K562 (cell line): ENCODE results near the gene ANP32B. TPM values are rescaled to one million over a fixed set of nuclear protein-coding genes. Genes with fewer than 3 reads are reported as not detected.

Experiments
- ADNP ChIP-seq: fragments of 200-800 bp; sonication (Bioruptor generic); IDR thresholded peaks from 2 replicates; pipeline ENCODE4 v1.6.1; 2016; ENCODE audit warnings: missing genetic modification characterization, missing compliant biosample characterization
- ARNT ChIP-seq, 2 experiments: fragments of 450-650 bp; IDR thresholded peaks; 2 replicates each; pipeline ENCODE4 v1.6.1; 2016; ENCODE audit warnings: mild to moderate bottlenecking in 1 of 2
- BCOR ChIP-seq: fragments of 450-650 bp; IDR thresholded peaks from 2 replicates; pipeline ENCODE4 v1.6.1; 2016
- BHLHE40 ChIP-seq: IDR thresholded peaks from 2 replicates; pipeline ENCODE4 v1.6.1; 2011; ENCODE audit warnings: low read length, improper control_type of control experiment
- CBX1 ChIP-seq: sonication (generic); IDR thresholded peaks from 2 replicates; pipeline ENCODE4 v1.6.1; 2016; ENCODE audit warnings: antibody characterized with exemption, low read depth, mild to moderate bottlenecking
- EHMT2 ChIP-seq: fragments of 450-650 bp; IDR thresholded peaks from 2 replicates; pipeline ENCODE4 v1.6.1; 2018; ENCODE audit warnings: antibody characterized with exemption
- EP300 ChIP-seq: IDR thresholded peaks from 2 replicates; pipeline ENCODE4 v1.6.1; 2012; ENCODE audit warnings: low read length, improper control_type of control experiment
- HDAC2 ChIP-seq: fragments of 450-650 bp; IDR thresholded peaks from 2 replicates; pipeline ENCODE4 v1.6.1; 2016; ENCODE audit warnings: mild to moderate bottlenecking
- IRF9 ChIP-seq: fragments of 450-650 bp; IDR thresholded peaks from 2 replicates; pipeline ENCODE4 v1.6.1; 2016; ENCODE audit warnings: missing biosample characterization, missing genetic modification characterization
- MAFG ChIP-seq: fragments of 450-650 bp; conservative IDR thresholded peaks from 2 replicates; pipeline ENCODE4 v1.6.1; 2016; ENCODE audit warnings: missing genetic modification characterization, missing compliant biosample characterization
- MBD2 ChIP-seq: sonication (generic); IDR thresholded peaks from 2 replicates; pipeline ENCODE4 v1.6.1; 2016; ENCODE audit warnings: low read depth, borderline replicate concordance
- MNT ChIP-seq, 2 experiments: fragments of 450-650 bp; conservative IDR thresholded peaks; 2 replicates each; pipeline ENCODE4 v1.6.1; 2017; ENCODE audit warnings: mild to moderate bottlenecking in 2 of 2, moderate library complexity in 2 of 2
- NEUROD1 ChIP-seq: fragments of 150-350 bp; IDR thresholded peaks from 2 replicates; pipeline ENCODE4 v1.6.1; 2014; ENCODE audit warnings: borderline replicate concordance, low read length, low read depth; ENCODE audit not compliant: partially characterized antibody
- NFE2 ChIP-seq: IDR thresholded peaks from 2 replicates; pipeline ENCODE4 v1.6.1; 2014; ENCODE audit warnings: antibody characterized with exemption, low read depth
- NR2C1 ChIP-seq, 2 experiments: fragments of 450-650 bp; IDR thresholded peaks; 2 replicates each; pipeline ENCODE4 v1.6.1; 2017; ENCODE audit warnings: mild to moderate bottlenecking in 2 of 2, antibody characterized with exemption in 1 of 2, inconsistent platforms in 1 of 2, missing compliant biosample characterization in 1 of 2, missing genetic modification characterization in 1 of 2
- OTX1 ChIP-seq: fragments of 450-650 bp; formaldehyde crosslinking; IDR thresholded peaks from 2 replicates; pipeline ENCODE4 v1.4.0; 2022; ENCODE audit warnings: mild to moderate bottlenecking
- POLR2AphosphoS5 ChIP-seq: IDR thresholded peaks from 2 replicates; pipeline ENCODE4 v1.6.1; 2011; ENCODE audit warnings: mild to moderate bottlenecking, low read depth, low read length, moderate library complexity; ENCODE audit not compliant: control insufficient read depth, insufficient read depth
- PTTG1 ChIP-seq: fragments of 450-650 bp; IDR thresholded peaks from 2 replicates; pipeline ENCODE4 v1.6.1; 2016; ENCODE audit warnings: low read depth, mild to moderate bottlenecking, missing genetic modification characterization, missing compliant biosample characterization
- TFE3 ChIP-seq: fragments of 450-650 bp; formaldehyde crosslinking; IDR thresholded peaks from 2 replicates; pipeline ENCODE4 v1.4.0; 2020; ENCODE audit warnings: mild to moderate bottlenecking, mixed read lengths
- TRIM24 ChIP-seq, 2 experiments: fragments of 450-650 bp; IDR thresholded peaks; 2 replicates each; pipeline ENCODE4 v1.6.1; 2016
- ZBTB7A ChIP-seq: IDR thresholded peaks from 2 replicates; pipeline ENCODE4 v1.6.1; 2011; ENCODE audit warnings: low read depth, mild to moderate bottlenecking, low read length, moderate library complexity, borderline replicate concordance; ENCODE audit not compliant: control insufficient read depth
- ZNF311 ChIP-seq: fragments of 250-450 bp; sonication (Bioruptor Pico); IDR thresholded peaks from 2 replicates; pipeline ENCODE4 v1.4.0; 2020; ENCODE audit warnings: mild to moderate bottlenecking, moderate library complexity
- polyA plus RNA-seq, 8 experiments: library from polyadenylated mRNA; depleted of rRNA in 4 of 8; stranded (reverse) in 5 of 8; unstranded in 3 of 8; fragments of >200 nt; fragmentation: Nextera tagmentation in 2 of 8; fragmentation: Illumina TruSeq in 1 of 8; extraction: Ambion mirVana in 2 of 8; extraction: Trizol in 1 of 8; gene quantifications; 2 replicates each; pipeline versions ENCODE4 v1.2.1 to v1.2.3, GENCODE V29; 2011 to 2014; ENCODE audit warnings: inconsistent platforms in 1 of 8, missing spikeins in 1 of 8
- total RNA-seq, 7 experiments: library from RNA; depleted of rRNA in 6 of 7; stranded (reverse); fragments of >200 nt in 6 of 7; fragmentation: Illumina TruSeq in 2 of 7; extraction: Trizol in 2 of 7; gene quantifications; 2 replicates each; pipeline versions ENCODE4 v1.2.1 to v1.2.3, GENCODE V29; 2011 to 2021; ENCODE audit warnings: low replicate concordance in 1 of 7

ANP32B gene
- total and polyA plus RNA-seq, 9 of the 15 experiments (the other 6 are each of a cell fraction or from before 2014, with no cell fraction given) = 68.9 to 815 (median 141) TPM

- TF ChIP-seq NFE2 (peak; percentile 87), BHLHE40 (peak; percentile 79), BCOR (peak; percentile 92), MNT (conservative IDR thresholded peaks at IDR 0.05) (peak; percentile 82 to 92), HDAC2 (peak; percentile 96), EHMT2 (peak; percentile 92), IRF9 (peak; percentile 8; the same call in 1 of the 2 replicates), NEUROD1 (peak; percentile 94), EP300 (peak; percentile 96), MAFG (tag) (peak; percentile 76), PTTG1 (tag) (peak; percentile 50; the same call in 1 of the 2 replicates), CBX1 (peak; percentile 85), ZNF311 (CRISPR knock-in tag) (peak; percentile 88), OTX1 (CRISPR knock-in tag) (peak; percentile 77), TFE3 (0 out of 2 replicates have a peak, but pooled peaks have one; percentile 7), TRIM24 (IDR thresholded peaks at IDR 0.05) (peak; percentile 97 to 98), MBD2 (peak; percentile 89), NR2C1 (IDR thresholded peaks at IDR 0.05) (peak; percentile 85), NR2C1 (tag; IDR thresholded peaks at IDR 0.05) (peak; percentile 83), POLR2AphosphoS5 (peak; percentile 96), ZBTB7A (0 out of 2 replicates have a peak, but pooled peaks have one; percentile 34), ADNP (tag) (peak; percentile 99), ARNT (IDR thresholded peaks at IDR 0.05) (peak; percentile 98)
These were observed 22.3 kb upstream of the ANP32B start (continued) for GRCh38 chr9:97960678-97961328.
